Ureter (tissue), 1 donor: ENCODE measurements around the gene C5AR2. TPM values are rescaled to one million over a fixed set of nuclear protein-coding genes. Genes with fewer than 3 reads are reported as not detected.
A peak's percentile ranks its signal among the peaks of the same experiment; 100 is the strongest.
"Not testable (repeated sequence)": the region's sequence is repeated elsewhere in the genome, so short reads cannot be mapped to it uniquely, and the experiment has no call there.

Experiments used
- DNase-seq: peaks from one replicate; pipeline ENCODE4 v3.0.0-alpha.2; 2020; ENCODE audit warnings: low spot score
- total RNA-seq: library from RNA; stranded (reverse); gene quantifications from one replicate; pipeline ENCODE4 v1.2.4, GENCODE V29; 2023
- donor health status: DM: yes; HTN: yes; CAD: no.

The C5AR2 gene
- 2.1 TPM for total RNA-seq

GRCh38 chr19:47331931-47332547 lies at the start of gene C5AR2:
Gene C5AR2 (plus strand): TSS chr19:47332175. CDS start chr19:47340800, 8,625 bp downstream.
- no peak for DNase-seq

- DNase-seq, result no peak
These were observed 48.4 kb upstream of the C5AR2 start for GRCh38 chr19:47283405-47284059.

- no peak for DNase-seq
These were observed 47.6 kb upstream of the C5AR2 start for GRCh38 chr19:47284324-47284899.

GRCh38 chr19:47296036-47296435 lies 35.9 kb upstream of the C5AR2 start:
- peak; percentile 84 for DNase-seq

- DNase-seq, result not testable (repeated sequence)
These were observed 31.1 kb upstream of the C5AR2 start for GRCh38 chr19:47300867-47301266.

- DNase-seq, result no peak
These were observed 29.7 kb upstream of the C5AR2 start for GRCh38 chr19:47302249-47302648.

GRCh38 chr19:47303966-47304365 lies 28.0 kb upstream of the C5AR2 start:
- no peak for DNase-seq

GRCh38 chr19:47305309-47305751 lies 26.6 kb upstream of the C5AR2 start:
- peak; percentile 62 for DNase-seq

GRCh38 chr19:47306303-47306702 lies 25.7 kb upstream of the C5AR2 start:
- no peak for DNase-seq

GRCh38 chr19:47309038-47309437 lies 22.9 kb upstream of the C5AR2 start:
- DNase-seq, result no peak

GRCh38 chr19:47309608-47310007 lies 22.4 kb upstream of the C5AR2 start, which contains the start of gene C5AR1:
Gene C5AR1 (plus strand): TSS chr19:47309861. CDS start chr19:47309896, 35 bp downstream.
- no peak for DNase-seq

- no peak for DNase-seq
These were observed 21.7 kb upstream of the C5AR2 start for GRCh38 chr19:47310323-47310722.

- no peak for DNase-seq
These were observed 21.2 kb upstream of the C5AR2 start for GRCh38 chr19:47310819-47311218.

- DNase-seq, result no peak
These were observed 19.5 kb upstream of the C5AR2 start for GRCh38 chr19:47312366-47313006.

GRCh38 chr19:47313754-47314295 lies 18.1 kb upstream of the C5AR2 start:
- DNase-seq, result no peak

- DNase-seq, result peak; percentile 57
These were observed 16.7 kb upstream of the C5AR2 start for GRCh38 chr19:47315125-47315821.

- DNase-seq, result no peak
These were observed 15.5 kb upstream of the C5AR2 start for GRCh38 chr19:47316513-47316912.

GRCh38 chr19:47319923-47320871 lies 11.8 kb upstream of the C5AR2 start:
- no peak for DNase-seq

GRCh38 chr19:47321630-47322029 lies 10.3 kb upstream of the C5AR2 start:
- DNase-seq, result no peak

- DNase-seq, result no peak
These were observed 9.9 kb upstream of the C5AR2 start for GRCh38 chr19:47322058-47322457.
